T-helper 2 cell (primary cell): Measurements from ENCODE around the gene RARB.

Source experiments
- DNase-seq, 5 experiments: peaks; one replicate each; pipeline versions ENCODE4 v3.0.0 to v3.0.0-alpha.2; 2012 to 2022

Gene RARB

GRCh38 chr3:25556447-25556846 is 128.4 kb downstream of the RARB start:
- DNase-seq = no peak

GRCh38 chr3:25557694-25558093 is 129.6 kb downstream of the RARB start:
- DNase-seq = no peak

DNA sequence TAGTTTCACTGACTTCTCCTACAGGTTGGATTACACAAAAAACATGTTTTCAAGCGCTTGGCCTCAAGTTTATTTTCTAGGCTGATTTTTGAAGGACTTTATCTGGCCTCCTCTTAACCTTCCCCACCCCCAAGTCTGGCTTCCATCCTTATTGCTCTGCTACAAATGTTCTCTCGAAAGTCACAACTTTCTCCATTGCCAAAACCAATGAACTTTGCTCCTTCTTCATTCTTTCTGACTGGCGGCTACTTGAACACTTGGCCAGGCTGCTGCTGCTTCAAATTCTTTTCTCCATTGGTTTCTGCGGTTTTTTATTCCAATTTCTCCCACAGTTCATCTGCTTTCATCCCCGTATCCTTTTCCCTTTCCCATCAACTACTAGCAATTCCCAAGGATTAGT is 130.1 kb downstream of the RARB start:
- no peak for DNase-seq

DNA sequence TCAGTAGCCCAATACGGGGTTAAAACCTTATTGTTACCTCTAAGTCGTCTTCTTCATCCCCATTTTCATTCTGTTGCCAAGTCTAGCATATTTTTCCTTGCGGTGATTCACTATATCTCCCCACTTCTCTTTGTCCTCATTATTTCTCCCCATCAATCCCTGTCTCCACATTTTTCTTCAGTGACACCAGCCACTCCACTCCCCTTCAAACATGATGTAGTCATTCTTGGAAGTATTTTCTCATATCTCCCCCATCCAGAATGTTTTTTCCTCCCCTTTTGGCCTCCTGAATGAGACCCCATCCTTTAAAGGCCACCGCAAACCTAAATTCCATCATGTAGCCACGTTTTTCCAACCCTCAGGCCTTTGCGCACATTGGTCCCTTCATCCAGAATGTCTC is 130.7 kb downstream of the RARB start:
- DNase-seq = no peak

DNA sequence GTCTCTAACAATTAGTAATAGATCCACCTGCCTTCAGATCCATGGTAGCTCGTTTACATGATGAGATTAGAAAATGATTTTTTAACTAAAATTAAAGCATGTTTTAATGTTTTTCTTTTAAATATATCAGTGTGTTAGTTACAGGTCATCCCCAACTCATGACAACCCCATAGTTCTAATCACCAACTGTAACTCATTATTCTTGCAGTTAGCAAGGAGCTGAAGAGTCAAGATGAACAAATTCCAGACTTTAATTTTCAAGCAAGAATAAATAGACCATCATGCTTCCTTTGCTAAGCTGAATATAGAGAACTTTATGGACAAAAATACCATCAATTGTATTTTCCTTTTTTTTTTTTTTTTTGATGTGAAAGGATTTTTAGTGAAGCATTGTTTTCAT is 135.5 kb downstream of the RARB start:
- no peak for DNase-seq

DNA sequence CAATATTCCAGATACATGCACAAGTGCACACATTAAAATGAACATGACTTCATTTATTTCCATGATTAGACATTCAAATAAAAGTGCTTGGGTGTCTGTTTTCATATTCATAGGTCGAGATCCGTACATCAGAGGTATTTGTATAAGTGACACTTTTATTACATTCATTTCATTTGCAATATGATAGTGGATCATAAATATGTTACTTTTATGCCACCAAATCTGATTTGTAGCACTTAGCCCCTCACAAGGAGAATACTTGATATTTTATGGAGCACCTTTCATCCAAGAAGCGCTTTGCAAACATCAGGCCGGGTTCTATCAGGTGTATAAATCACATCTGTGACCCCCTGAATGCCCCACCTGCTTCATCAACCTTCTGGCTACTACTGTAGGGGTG is 136.0 kb downstream of the RARB start:
- no peak for DNase-seq

- no peak for DNase-seq
Observed at GRCh38 chr3:25565807-25566206, 137.7 kb downstream of the RARB start.

DNA sequence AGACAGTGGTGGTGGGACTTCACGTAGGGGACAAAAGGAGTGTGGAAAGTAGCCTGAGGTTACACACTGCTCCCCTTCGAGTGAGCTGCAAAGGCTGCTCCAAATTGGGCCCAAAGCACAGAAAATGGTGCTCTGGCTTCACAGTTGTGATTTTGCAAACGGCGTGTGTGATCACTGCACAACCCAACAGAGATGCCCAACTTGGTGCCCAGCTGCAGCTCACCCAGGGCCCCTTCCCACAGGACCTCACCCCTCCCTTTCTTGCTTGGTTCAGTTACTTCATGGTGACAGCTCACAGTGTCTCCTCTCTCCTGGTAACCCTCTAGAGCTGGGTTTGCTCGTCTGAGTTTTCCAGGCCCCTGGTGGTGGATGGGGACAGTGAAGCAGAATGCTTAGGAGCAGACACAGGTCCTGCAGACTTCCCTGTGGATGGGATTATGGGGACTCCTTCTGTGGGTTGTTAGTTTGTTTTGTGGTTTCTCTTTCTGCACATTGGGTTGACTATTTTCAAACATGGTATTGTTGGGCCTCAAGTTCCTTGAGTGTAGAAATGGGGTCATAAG is 138.4 kb downstream of the RARB start:
- DNase-seq = no peak

DNA sequence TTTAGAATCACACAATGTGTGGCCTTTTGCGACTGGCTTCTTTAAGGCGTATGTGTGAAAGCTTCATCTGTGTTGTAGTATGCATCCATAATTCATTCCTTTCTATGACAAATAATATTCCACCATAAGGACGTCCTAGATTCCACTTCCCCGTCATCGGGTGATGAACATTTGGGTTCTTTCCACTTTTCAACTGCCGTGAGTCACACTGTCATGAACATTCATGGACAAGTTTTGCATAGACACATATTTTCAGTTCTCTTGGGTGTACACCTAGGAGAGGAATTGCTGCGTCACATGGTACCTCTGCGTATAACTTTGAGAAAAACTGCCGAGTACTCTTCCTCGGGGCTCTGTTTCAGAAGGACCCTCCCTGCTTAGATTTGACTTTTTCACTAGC is 139.3 kb downstream of the RARB start:
- DNase-seq = no peak

GRCh38 chr3:25567806-25568524 is 139.9 kb downstream of the RARB start:
- DNase-seq = no peak

GRCh38 chr3:25568525-25569078 is 140.5 kb downstream of the RARB start:
- no peak for DNase-seq

- no peak for DNase-seq
Observed at GRCh38 chr3:25571285-25571684, 143.2 kb downstream of the RARB start.

DNA sequence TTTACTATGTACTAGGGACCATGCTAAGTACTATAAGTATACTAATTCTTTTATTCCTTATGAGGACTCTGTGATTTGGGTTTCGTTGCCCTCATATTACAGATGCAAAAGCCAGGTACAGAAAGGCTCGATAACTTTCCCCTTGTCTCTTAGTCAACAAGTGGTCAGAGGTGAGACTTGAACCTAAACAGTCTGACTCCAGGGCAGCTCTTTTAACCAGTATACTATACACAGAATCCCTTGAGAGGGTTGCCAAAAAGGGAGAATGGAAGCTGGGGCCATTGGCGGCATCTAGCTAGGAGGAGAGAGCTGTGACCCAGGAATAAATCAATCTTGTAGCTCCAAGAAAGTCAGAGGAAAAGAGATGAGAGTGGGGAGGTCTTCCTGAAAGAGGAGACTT is 144.3 kb downstream of the RARB start:
- DNase-seq = no peak

- DNase-seq = no peak
Observed at GRCh38 chr3:25572919-25573385, 144.9 kb downstream of the RARB start.

DNA sequence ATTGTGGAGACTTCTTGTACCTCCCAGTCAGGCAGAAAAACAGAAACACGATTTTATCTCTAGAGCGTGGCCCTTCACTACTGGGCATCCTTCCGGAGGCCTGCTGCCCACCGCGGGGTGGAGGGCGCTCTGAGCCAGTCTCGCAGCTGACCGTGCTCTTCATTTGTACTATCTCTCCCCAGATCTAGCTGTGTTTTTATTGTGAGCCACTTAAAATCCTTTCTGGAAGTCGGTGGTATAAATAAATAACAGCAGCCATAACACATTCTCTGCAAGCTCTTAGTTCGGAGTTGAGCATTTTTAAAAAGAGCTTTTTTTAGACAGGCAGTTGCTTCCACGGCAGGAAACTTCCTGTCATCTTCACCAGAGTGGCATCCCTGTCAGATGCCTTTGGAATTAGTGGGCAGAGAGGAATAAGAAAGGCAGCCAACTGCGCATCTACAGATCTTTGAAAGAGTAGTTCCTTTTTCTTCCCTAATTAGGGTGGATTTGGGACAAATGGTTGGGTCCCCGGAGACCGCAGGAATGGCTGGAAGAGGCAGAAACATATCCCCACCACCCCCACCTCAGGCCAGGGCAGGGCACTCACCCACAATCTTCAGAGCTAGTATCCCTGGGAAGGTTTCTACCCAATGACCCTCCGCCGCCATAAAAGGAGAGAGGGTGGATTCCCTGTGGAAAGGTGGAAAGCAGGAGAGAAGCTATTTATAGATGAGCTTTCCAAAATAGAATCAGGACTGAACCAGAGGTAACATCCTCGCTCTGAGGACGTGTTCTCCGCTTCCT is 145.5 kb downstream of the RARB start:
- no peak for DNase-seq

DNA sequence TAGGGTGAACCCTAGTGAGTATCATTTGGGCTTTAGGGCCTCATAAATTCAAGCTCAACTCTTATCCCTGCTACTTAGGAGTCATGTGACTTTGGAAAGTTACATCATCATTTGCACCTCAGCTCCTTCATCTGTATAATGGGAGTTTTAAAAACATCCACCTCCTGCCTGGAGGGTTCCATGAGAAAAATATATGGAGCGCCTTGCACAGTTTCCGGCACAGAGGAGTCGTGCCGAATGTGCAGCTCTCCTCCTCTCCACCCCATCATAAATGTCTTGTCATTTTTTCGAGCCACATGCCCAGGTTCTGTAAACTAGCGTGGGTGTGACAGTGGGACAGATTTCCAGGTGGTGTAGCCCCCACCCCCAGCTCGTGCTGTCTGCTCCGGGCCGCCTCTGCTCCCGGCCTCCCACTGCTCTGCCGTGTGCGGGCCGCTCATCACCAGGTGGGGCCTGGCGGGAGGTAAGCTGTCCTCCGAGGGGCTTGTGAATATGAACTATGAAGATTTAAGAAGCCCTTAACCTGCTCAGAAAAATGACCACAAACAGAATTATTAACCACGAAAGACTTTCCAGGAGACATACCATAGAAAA is 146.2 kb downstream of the RARB start:
- DNase-seq = no peak

GRCh38 chr3:25575001-25575400 is 146.9 kb downstream of the RARB start:
- no peak for DNase-seq

- DNase-seq = no peak
Observed at GRCh38 chr3:25576146-25576545, 148.1 kb downstream of the RARB start.

- no peak for DNase-seq
Observed at GRCh38 chr3:25576831-25577454, 148.9 kb downstream of the RARB start.

DNA sequence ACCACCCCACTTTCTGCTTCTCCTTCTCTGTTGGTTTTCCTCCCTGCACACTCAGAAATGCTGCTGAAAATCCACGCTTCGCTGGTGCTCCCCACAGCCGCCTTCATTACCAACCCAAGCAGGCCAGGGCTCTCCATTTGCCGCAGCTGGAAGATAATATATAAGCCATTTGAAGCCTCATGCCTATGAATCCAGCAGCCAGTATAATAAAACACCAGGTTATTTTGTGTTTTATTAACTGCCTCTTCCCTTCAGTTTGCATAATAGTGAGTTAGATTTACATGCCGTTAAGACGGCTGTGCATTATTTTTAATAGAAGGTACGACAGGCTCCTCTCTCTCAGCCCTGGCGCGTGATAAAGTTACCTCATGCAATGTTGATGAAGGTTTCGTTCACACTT is 150.0 kb downstream of the RARB start:
- DNase-seq = no peak

DNA sequence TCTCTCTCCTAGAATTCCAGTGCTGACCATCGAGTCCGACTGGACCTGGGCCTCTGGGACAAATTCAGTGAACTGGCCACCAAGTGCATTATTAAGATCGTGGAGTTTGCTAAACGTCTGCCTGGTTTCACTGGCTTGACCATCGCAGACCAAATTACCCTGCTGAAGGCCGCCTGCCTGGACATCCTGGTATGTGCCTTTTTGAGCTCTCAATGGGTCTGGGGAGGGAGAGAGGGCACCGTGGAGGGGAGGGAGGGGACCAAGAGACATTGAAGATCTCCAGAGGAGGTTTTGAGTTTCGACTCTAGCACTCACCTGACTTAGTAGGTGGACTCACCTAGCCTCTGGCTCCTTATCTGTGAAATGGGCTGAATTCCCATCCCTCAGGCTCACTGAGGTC is 152.5 kb downstream of the RARB start:
- no peak for DNase-seq

GRCh38 chr3:25581335-25581734 is 153.3 kb downstream of the RARB start:
- DNase-seq = no peak

DNA sequence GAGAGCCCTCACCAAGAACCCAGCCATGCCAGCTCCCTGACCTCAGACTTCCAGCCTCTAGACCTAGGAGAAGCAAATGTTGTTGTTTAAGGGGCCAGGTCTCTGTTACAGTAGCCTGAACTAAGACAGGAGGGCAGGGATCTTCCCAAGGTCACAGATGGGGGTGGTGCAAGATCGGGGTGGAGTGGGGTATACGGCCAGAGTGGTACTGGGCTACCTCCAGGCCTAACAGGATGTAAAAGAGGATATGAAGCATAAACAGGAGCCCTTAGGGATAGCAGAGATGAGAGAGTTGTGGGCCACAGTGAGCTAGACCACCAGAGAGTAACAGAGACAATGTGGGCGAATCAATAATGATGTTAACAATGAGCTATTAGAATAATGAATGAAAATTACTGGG is 153.8 kb downstream of the RARB start:
- DNase-seq = no peak
